ENCODE results near the gene CDC25B.

DNA sequence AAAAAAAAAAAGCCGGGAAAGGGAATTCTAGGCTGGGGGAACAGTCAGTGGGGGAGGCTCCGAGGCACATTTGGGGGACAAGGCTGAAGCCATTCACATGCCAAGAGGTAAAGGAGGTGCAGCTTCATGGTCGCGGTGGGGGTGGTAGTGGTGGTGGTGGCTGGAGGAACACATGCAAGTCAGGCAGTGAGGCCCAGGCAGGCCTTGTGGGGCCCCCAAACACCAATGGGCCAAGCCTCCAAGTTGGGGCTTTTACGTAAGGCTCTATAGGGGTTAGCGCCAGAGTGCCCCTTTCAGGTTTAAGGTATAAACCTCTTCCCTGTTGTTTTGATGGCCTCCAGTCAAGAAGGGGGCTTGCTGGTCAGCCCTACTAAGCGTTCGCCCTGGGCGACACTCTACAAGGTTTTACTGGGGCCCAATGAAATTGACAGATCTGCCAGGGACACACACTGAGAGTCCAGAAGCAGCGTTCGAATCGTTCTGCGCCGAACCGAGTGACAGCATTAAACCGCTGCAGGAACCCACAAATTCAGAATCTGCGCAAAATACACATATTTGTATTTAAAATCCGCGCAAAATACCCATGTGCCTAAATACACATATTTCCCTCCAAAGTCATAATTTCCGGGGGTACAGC is 23.4 kb downstream of the CDC25B start:
- TF ChIP-seq, protein P1, sequence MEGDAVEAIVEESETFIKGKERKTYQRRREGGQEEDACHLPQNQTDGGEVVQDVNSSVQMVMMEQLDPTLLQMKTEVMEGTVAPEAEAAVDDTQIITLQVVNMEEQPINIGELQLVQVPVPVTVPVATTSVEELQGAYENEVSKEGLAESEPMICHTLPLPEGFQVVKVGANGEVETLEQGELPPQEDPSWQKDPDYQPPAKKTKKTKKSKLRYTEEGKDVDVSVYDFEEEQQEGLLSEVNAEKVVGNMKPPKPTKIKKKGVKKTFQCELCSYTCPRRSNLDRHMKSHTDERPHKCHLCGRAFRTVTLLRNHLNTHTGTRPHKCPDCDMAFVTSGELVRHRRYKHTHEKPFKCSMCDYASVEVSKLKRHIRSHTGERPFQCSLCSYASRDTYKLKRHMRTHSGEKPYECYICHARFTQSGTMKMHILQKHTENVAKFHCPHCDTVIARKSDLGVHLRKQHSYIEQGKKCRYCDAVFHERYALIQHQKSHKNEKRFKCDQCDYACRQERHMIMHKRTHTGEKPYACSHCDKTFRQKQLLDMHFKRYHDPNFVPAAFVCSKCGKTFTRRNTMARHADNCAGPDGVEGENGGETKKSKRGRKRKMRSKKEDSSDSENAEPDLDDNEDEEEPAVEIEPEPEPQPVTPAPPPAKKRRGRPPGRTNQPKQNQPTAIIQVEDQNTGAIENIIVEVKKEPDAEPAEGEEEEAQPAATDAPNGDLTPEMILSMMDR (IDR thresholded peaks at IDR 0.05 in 2 of 3, conservative IDR thresholded peaks at IDR 0.05 in 1 of 3; ENCODE audit: borderline replicate concordance in 1 of 3, insufficient read depth in 1 of 3, low read depth in 2 of 3, low read length in 2 of 3), result no peak
- no peak for TF ChIP-seq YY1 (IDR thresholded peaks at IDR 0.05; ENCODE audit: extremely low read depth, insufficient replicate concordance, low read depth, low read length)

Data from HCT116 (cell line).